ENCODE measurements around the gene SMNDC1.
A peak's percentile ranks its signal among the peaks of the same experiment; 100 is the strongest.

Gene SMNDC1

DNA sequence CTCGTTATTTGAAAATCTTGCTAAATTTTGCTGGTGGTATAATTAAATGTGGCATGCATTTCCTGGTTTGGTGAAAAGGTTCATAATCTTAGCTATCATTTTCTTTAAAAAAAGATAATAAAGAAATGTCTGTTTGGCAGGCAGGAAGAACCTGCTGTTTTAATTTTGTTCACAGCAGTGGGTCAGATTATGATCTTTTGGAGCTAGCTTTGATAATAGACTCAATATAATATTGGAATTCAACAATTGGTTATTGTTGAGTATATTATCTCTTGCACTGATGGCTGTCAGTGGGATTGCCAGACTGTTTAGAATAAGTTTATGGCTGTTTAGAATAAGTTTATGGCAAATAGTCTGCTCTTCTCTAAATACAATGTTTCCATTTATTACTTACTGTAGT, 62.2 kb downstream of the SMNDC1 start:
- no peak overlapping the region for H3K4me2 ChIP-seq

GRCh38 chr10:110241841-110242240, 62.9 kb downstream of the SMNDC1 start:
- Histone ChIP-seq H3K4me1 (ENCODE audit: low read depth, poor library complexity, severe bottlenecking) (peaks cover 19% of the 10 kb centered on the region), H4K20me1 (ENCODE audit: insufficient read depth) (peaks cover 5% of the 10 kb centered on the region; the same call in 1 of the 2 replicates), H3K79me2 (ENCODE audit: insufficient read depth, low read depth) (peaks cover 21% of the 10 kb centered on the region; the same call in 1 of the 2 replicates), H3K9ac (no peak overlapping the region), H3K4me2 (no peak overlapping the region; the same call in 1 of the 2 replicates), H2AFZ (ENCODE audit: low read depth) (no peak overlapping the region), H3K4me3 (IDR thresholded peaks at IDR 0.05; ENCODE audit: insufficient read depth, low read depth, low read length) (no peak overlapping the region), H3K27me3 (ENCODE audit: insufficient read depth, low read depth) (no peaks in the 10 kb centered on the region), H3K27ac (no peak overlapping the region), H3K36me3 (ENCODE audit: insufficient read depth) (no peaks in the 10 kb centered on the region)
- TF ChIP-seq CTCF (conservative IDR thresholded peaks at IDR 0.05; ENCODE audit: low read depth, low read length) = no peak

More for the DNA sequence above, 62.2 kb downstream of the SMNDC1 start:
- Histone ChIP-seq H4K20me1 (ENCODE audit: insufficient read depth) (peaks cover 5% of the 10 kb centered on the region; the same call in 1 of the 2 replicates), H3K4me3 (IDR thresholded peaks at IDR 0.05; ENCODE audit: insufficient read depth, low read depth, low read length) (no peak overlapping the region), H3K27me3 (ENCODE audit: insufficient read depth, low read depth) (no peaks in the 10 kb centered on the region), H3K9ac (no peak overlapping the region), H3K4me1 (ENCODE audit: low read depth, poor library complexity, severe bottlenecking) (peaks cover 19% of the 10 kb centered on the region), H3K27ac (no peak overlapping the region), H3K36me3 (ENCODE audit: insufficient read depth) (no peaks in the 10 kb centered on the region), H3K79me2 (ENCODE audit: insufficient read depth, low read depth) (peaks cover 21% of the 10 kb centered on the region; the same call in 1 of the 2 replicates), H2AFZ (ENCODE audit: low read depth) (no peak overlapping the region)
- no peak for TF ChIP-seq CTCF (conservative IDR thresholded peaks at IDR 0.05; ENCODE audit: low read depth, low read length)

DNA sequence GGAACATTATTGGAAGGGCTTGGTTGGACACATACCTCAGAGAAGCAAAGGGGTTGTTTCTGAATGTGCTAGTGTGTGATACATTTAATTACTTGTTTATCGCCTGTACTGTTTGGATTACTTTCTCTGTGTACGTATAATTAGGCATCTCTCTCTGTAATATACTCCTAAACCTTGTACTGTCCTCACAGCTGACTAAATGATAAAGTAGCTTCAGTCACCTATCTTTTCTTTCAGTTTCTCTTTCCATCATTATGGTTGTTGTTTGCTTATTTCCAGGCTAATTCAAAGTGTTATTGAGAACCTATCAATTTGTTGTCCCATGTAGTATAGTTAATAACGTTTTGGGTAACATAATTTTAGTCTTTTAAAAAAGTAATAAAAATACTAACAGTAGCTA, 63.3 kb downstream of the SMNDC1 start:
- H3K4me2 ChIP-seq = peak overlapping the region; percentile 23

More for the DNA sequence above, 63.3 kb downstream of the SMNDC1 start:
- Histone ChIP-seq H3K4me1 (ENCODE audit: low read depth, poor library complexity, severe bottlenecking) (peaks cover 19% of the 10 kb centered on the region), H3K4me3 (IDR thresholded peaks at IDR 0.05; ENCODE audit: insufficient read depth, low read depth, low read length) (no peak overlapping the region), H3K36me3 (ENCODE audit: insufficient read depth) (no peaks in the 10 kb centered on the region), H3K79me2 (ENCODE audit: insufficient read depth, low read depth) (peaks cover 21% of the 10 kb centered on the region; the same call in 1 of the 2 replicates), H2AFZ (ENCODE audit: low read depth) (no peak overlapping the region), H3K9ac (no peak overlapping the region), H3K27me3 (ENCODE audit: insufficient read depth, low read depth) (no peaks in the 10 kb centered on the region), H4K20me1 (ENCODE audit: insufficient read depth) (peaks cover 5% of the 10 kb centered on the region; the same call in 1 of the 2 replicates), H3K27ac (no peak overlapping the region)
- no peak for TF ChIP-seq CTCF (conservative IDR thresholded peaks at IDR 0.05; ENCODE audit: low read depth, low read length)
